22Rv1 (cell line): Measurements from ENCODE around the gene PRR7.
"Not testable (repeated sequence)": the region's sequence is repeated elsewhere in the genome, so short reads cannot be mapped to it uniquely, and the experiment has no call there.

ENCODE experiments used
- H3K27ac ChIP-seq: fragments of 450-650 bp; 2 replicates; pipeline ENCODE4 v1.5.1; 2017
- ZFX ChIP-seq: fragments of 450-650 bp; IDR thresholded peaks from 2 replicates; pipeline ENCODE4 v1.6.1; 2017; ENCODE audit warnings: antibody characterized with exemption, borderline replicate concordance
- TF ChIP-seq, protein P1 (sequence below): fragments of 450-650 bp; IDR thresholded peaks from 2 replicates; pipeline ENCODE4 v1.5.1; 2017; ENCODE audit warnings: mild to moderate bottlenecking

The PRR7 gene

DNA sequence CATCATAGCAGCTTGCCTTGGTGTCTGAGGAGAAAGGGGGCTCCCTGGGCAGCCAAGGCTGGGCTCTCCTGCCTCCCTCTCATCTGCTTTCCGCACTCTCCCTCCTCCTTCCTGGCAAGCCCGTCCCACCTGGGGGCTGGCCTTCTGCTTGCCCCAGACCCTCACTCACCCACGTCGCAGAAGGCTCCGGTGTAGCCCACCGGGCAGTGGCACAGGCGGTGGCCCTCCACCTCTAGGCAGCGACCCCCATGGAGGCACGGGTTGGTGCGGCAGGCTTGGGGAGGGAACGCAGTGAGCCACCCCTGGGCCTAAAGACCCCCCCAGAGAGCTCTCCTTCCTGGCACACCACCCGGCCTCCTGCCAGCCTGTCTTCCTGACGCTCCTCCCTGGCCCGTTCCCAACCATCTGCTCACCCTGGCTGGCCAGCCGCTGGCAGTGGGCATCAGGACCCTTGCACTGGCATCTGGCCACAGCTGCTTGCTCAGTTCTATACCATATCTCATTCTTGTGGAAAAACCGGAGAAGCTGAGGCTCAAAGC is 41.9 kb upstream of the PRR7 start:
- TF ChIP-seq, protein P1, sequence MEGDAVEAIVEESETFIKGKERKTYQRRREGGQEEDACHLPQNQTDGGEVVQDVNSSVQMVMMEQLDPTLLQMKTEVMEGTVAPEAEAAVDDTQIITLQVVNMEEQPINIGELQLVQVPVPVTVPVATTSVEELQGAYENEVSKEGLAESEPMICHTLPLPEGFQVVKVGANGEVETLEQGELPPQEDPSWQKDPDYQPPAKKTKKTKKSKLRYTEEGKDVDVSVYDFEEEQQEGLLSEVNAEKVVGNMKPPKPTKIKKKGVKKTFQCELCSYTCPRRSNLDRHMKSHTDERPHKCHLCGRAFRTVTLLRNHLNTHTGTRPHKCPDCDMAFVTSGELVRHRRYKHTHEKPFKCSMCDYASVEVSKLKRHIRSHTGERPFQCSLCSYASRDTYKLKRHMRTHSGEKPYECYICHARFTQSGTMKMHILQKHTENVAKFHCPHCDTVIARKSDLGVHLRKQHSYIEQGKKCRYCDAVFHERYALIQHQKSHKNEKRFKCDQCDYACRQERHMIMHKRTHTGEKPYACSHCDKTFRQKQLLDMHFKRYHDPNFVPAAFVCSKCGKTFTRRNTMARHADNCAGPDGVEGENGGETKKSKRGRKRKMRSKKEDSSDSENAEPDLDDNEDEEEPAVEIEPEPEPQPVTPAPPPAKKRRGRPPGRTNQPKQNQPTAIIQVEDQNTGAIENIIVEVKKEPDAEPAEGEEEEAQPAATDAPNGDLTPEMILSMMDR = no peak
- TF ChIP-seq ZFX = no peak
- peak overlapping the region; percentile 96 for H3K27ac ChIP-seq

DNA sequence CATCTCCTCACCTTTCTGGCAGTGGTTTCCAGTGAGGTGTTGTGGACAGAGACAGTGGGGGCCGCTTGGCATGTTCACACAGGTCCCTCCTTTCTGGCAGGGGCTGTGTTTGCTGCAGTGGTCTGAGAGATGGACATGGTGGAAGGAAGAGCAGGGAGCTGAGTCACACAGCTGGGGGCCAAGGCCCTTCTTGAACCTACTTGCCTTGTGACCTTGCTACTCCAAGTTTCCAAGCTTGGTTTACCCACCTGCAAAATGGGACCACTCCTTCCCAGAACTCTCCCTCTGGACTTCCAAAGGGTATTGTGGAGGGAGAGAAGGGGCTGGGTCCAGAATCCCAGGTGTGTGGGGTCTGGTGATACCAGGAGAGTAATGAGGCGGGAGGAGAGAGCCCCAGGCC is 41.3 kb upstream of the PRR7 start:
- no peak overlapping the region for H3K27ac ChIP-seq
- TF ChIP-seq ZFX = no peak
- TF ChIP-seq, protein P1 = no peak

DNA sequence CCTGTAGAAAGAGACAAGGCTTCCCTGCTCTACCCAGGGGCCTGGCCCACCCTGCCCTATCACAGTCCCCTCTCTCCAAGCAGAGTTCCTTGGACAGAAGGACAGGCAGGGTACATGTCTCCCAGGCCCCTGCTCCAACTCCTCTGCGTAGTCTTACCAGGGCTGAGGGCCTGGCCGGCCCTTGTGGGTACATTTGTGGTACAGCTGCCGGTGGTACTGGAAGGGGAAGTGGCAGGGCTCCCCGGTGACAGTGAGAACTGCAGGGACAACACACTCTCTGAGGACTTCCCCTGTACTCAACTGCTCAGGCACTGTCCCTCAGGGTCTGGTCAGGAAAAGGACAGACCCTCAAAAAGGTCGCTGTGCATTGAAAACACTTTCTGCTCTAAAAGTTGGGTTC is 40.8 kb upstream of the PRR7 start:
- H3K27ac ChIP-seq = no peak overlapping the region
- TF ChIP-seq, protein P1 = no peak
- no peak for TF ChIP-seq ZFX

DNA sequence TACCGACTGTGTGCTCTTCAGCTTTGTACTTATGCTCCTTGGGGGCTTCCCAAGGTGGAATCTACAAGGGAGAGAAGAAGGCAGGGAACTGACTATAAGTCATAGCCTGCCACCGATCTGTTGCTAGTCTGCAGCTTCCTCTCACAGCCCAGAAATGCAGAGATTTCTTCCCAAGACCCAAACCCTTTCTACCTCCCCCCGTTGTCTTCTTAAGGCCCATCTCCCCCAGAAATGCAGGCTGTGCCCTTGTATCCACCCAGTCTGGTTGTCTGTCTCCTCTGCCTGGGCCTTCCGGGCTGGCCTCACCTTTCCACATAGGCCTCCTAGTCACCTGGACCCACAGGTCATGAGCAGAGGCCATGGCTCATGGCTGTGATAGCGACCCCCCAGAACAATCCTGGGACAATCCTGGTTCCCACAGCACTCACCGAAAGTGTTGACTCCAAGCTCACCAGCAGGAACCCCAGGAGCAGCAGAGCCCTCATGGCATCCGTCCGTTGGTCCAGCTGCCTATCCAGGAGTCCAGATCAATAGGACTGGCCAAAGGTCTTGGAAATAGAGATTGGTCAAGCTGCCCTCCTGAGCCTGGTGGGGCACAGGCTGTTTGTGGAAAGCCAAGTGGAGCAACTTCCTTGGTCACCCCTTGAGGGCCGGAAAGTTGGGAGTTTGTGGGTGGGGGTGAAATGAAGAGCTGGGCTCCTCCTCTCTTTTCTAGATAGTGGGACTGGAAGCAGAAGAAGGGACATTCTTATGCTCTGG is 37.4 kb upstream of the PRR7 start, which contains the start of gene F12:
Gene F12 (minus strand): TSS at position 522 of the 759 bp plus-strand sequence. CDS start 37 bp downstream, at position 485.
- no peak within 1 kb of the TSS for H3K27ac ChIP-seq
- no peak for TF ChIP-seq ZFX
- TF ChIP-seq, protein P1 = no peak

DNA sequence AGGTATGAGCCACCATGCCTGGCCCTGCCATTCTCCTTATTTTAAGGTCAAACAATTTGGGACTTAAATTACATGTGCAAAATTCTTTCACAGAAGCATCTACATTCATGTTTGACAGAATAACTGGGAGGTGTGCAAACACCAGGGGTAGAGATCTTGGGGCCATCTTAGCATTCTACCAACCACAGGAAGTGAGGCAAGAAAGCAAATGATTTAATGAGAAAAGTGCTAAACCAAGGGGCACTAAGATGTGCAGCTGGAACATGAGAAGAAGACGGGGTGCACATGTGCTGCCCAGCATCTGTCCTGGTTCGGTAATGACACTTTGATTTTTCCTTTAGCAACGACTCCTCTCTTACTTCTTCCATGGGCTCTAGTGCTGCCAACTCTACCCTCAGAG is 36.0 kb upstream of the PRR7 start:
- H3K27ac ChIP-seq = no peak overlapping the region
- TF ChIP-seq, protein P1 = no peak
- TF ChIP-seq ZFX = no peak

DNA sequence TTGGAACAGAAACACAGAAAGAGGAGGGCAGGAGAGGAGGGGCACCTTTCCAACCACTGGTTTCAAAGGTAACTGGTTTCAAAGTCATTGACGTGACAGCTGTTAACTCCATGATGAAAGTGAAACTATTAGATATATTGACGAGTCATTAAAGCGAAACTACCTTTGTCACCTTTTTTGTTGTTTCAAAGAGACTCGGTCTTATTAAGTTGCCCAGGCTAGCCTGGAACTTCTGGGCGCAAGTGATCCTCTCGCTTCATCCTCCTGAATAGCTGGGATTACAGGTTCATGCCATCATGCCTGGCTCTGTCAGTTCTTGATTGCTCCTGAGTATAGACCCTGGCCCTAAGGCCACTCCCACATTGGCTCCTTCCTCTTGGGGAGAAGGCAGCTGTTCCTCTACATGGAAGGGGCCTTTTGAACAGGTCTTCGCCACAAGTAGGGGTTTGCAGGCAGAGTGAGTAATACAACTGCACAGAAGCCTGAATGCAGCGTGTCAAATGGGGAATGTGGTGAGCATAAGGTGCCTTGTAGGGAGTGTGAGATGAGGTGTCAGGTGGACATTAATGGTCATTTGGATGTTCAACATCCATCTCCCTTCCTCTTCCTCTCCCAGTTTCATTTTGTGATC is 33.9 kb upstream of the PRR7 start:
- H3K27ac ChIP-seq = no peak overlapping the region
- no peak for TF ChIP-seq ZFX
- TF ChIP-seq, protein P1 = no peak

DNA sequence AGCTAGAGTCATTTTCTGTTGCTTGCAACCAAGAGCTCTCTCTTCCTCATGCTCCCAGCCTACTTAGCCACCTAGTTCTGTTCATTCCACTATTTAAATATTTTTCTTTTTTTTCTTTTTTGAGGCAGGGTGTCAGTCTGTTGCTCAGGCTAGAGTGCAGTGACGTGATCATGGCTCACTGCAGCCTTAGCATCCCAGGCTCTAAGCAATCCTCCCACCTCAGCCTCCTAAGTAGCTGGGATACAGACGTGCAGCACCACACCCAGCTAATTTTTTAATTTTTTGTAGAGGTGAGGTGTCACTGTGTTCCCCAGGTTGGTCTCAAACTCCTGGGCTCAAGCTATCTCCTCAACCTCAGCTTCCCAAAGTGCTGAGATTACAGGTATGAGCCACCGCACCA is 32.1 kb upstream of the PRR7 start:
- TF ChIP-seq, protein P1 = no peak
- no peak for TF ChIP-seq ZFX
- H3K27ac ChIP-seq = no peak overlapping the region

DNA sequence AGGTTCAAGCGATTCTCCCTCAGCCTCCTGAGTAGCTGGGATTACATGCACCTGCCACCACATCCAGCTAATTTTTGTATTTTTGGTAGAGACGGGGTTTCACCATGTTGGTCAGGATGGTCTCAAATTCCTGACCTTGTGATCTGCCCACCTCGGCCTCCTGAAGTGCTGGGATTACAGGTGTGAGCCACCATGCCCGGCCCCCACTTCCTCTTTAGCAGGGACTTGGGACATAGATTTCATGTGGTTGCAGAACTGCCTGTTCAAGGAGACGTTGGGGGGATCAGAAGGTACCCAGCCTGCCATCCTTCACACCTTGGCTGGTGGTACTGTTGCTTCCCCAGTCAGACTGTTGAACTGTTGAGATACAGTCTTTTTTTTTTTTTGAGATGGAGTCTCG is 29.5 kb upstream of the PRR7 start:
- not testable (repeated sequence) for H3K27ac ChIP-seq
